ENCODE data around the gene RBFOX1.

Gene RBFOX1

GRCh38 chr16:7509963-7510601, 177.4 kb downstream of the RBFOX1 start:
- no peak for DNase-seq (ENCODE audit: low spot score)
- no peak overlapping the region for H3K4me3 ChIP-seq
- TF ChIP-seq CTCF (IDR thresholded peaks at IDR 0.05): no peak
- H3K27ac ChIP-seq: no peak overlapping the region

GRCh38 chr16:7511549-7512260, 179.1 kb downstream of the RBFOX1 start:
- TF ChIP-seq CTCF (IDR thresholded peaks at IDR 0.05): no peak
- no peak overlapping the region for H3K27ac ChIP-seq
- H3K4me3 ChIP-seq: no peak overlapping the region
- no peak for DNase-seq (ENCODE audit: low spot score)

GRCh38 chr16:7512503-7512902, 179.9 kb downstream of the RBFOX1 start:
- no peak for TF ChIP-seq CTCF (IDR thresholded peaks at IDR 0.05)
- no peak for DNase-seq (ENCODE audit: low spot score)
- Histone ChIP-seq H3K27ac (no peak overlapping the region), H3K4me3 (no peak overlapping the region)

GRCh38 chr16:7513429-7513828, 180.8 kb downstream of the RBFOX1 start:
- TF ChIP-seq CTCF (IDR thresholded peaks at IDR 0.05): no peak
- H3K27ac ChIP-seq: no peak overlapping the region
- no peak for DNase-seq (ENCODE audit: low spot score)
- no peak overlapping the region for H3K4me3 ChIP-seq

GRCh38 chr16:7515543-7515942, 182.9 kb downstream of the RBFOX1 start:
- H3K4me3 ChIP-seq: no peak overlapping the region
- H3K27ac ChIP-seq: no peak overlapping the region
- TF ChIP-seq CTCF (IDR thresholded peaks at IDR 0.05): no peak
- no peak for DNase-seq (ENCODE audit: low spot score)

GRCh38 chr16:7517496-7517895, 184.9 kb downstream of the RBFOX1 start:
- Histone ChIP-seq H3K27ac (no peak overlapping the region), H3K4me3 (no peak overlapping the region)
- DNase-seq (ENCODE audit: low spot score): no peak
- no peak for TF ChIP-seq CTCF (IDR thresholded peaks at IDR 0.05)

GRCh38 chr16:7518158-7518557, 185.5 kb downstream of the RBFOX1 start:
- TF ChIP-seq CTCF (IDR thresholded peaks at IDR 0.05): no peak
- Histone ChIP-seq H3K27ac (no peak overlapping the region), H3K4me3 (no peak overlapping the region)
- DNase-seq (ENCODE audit: low spot score): no peak
